ENCODE results near the gene C11orf86. TPM values are rescaled to one million over a fixed set of nuclear protein-coding genes. Genes with fewer than 3 reads are reported as not detected.

C11orf86 gene
- total RNA-seq, 1 experiment from 2014 or later = 0.28 TPM

DNA sequence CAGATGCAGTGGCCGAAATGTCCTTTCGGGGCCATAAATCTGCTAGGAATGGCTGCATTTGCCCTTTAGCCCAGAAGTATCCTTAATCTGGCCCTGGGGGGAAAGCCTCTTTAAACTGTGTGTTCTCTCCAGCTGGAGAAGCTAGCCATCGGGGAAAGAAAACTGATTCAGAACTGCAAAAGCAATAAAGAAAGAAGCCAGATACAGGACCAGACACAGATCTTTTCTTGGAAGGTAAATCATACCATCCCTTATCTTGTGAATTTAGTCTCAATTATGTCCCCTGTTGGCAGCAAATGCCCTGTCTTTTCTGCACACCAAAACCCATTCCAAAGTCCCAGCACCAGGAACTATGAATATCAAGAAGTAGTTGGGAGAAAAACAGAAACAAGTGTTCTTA, 42.6 kb upstream of the C11orf86 start:
- CTCF ChIA-PET = no interaction called here
- ATAC-seq (no peak), DNase-seq (ENCODE audit: low read depth, low spot score) (no peak)
- BruUV-seq (replicated peaks) = no TSS peak
- POLR2A ChIA-PET = interaction anchor here (0.5 to 0.6 kb wide), 3 partner anchors 15 to 438 kb away, joined by 3 to 12 read pairs (median 7); no protein-coding TSS in a partner anchor
- Histone ChIP-seq H3K4me1 (ENCODE audit: control insufficient read depth, insufficient read depth, low read length) (no peaks in the 10 kb centered on the region), H3K27ac (ENCODE audit: low read length) (no peak overlapping the region), H3K27me3 (ENCODE audit: control insufficient read depth, insufficient read depth, low read length) (no peaks in the 10 kb centered on the region), H3K4me3 (ENCODE audit: low read depth in 2 of 2, low read length in 2 of 2) (no peak overlapping the region), H3K36me3 (ENCODE audit: control insufficient read depth, insufficient read depth, low read length) (no peaks in the 10 kb centered on the region), H3K9me3 (ENCODE audit: control insufficient read depth, insufficient read depth, low read depth, low read length) (no peaks in the 10 kb centered on the region)
- intact Hi-C loops (cut with micrococcal nuclease; ENCODE audit: unreplicated experiment) = no loop called here
- in situ Hi-C loops (cut with HindIII; ENCODE audit: low pct_unique_long_range_greater_than_20kb, low sequenced_read_pairs) = no loop called here
- TF ChIP-seq TCF7L2 (IDR thresholded peaks at IDR 0.05; ENCODE audit: low read depth, low read length) = no peak
- TF ChIP-seq, protein P1, sequence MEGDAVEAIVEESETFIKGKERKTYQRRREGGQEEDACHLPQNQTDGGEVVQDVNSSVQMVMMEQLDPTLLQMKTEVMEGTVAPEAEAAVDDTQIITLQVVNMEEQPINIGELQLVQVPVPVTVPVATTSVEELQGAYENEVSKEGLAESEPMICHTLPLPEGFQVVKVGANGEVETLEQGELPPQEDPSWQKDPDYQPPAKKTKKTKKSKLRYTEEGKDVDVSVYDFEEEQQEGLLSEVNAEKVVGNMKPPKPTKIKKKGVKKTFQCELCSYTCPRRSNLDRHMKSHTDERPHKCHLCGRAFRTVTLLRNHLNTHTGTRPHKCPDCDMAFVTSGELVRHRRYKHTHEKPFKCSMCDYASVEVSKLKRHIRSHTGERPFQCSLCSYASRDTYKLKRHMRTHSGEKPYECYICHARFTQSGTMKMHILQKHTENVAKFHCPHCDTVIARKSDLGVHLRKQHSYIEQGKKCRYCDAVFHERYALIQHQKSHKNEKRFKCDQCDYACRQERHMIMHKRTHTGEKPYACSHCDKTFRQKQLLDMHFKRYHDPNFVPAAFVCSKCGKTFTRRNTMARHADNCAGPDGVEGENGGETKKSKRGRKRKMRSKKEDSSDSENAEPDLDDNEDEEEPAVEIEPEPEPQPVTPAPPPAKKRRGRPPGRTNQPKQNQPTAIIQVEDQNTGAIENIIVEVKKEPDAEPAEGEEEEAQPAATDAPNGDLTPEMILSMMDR (IDR thresholded peaks at IDR 0.05) = no peak
- no peak for TF ChIP-seq POLR2AphosphoS5 (IDR thresholded peaks at IDR 0.05; ENCODE audit: low read depth, low read length)

DNA sequence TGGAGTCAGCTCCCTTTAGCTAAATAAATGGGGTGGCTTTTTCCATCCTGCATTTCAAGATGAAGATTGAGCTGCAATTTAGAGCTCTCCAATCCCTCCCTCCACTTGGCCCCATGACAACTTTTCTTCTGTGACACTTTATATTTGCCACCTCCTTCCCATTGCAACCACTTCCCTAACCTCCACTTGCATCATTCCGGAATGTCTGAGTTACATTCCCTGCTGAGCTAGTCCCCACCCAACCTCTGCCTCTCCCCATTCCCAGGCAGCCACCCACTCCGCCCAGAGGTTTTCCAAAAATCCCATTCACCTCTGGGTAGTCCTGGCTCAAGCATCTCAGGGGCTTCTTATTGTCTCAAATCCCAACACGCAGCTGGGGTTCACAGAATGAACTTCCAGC, 41.6 kb upstream of the C11orf86 start:
- no peak for DNase-seq (ENCODE audit: low read depth, low spot score)
- Histone ChIP-seq H3K4me3 (ENCODE audit: low read depth in 2 of 2, low read length in 2 of 2) (no peak overlapping the region), H3K4me1 (ENCODE audit: control insufficient read depth, insufficient read depth, low read length) (no peaks in the 10 kb centered on the region), H3K36me3 (ENCODE audit: control insufficient read depth, insufficient read depth, low read length) (no peaks in the 10 kb centered on the region), H3K27ac (ENCODE audit: low read length) (no peak overlapping the region), H3K27me3 (ENCODE audit: control insufficient read depth, insufficient read depth, low read length) (no peaks in the 10 kb centered on the region), H3K9me3 (ENCODE audit: control insufficient read depth, insufficient read depth, low read depth, low read length) (no peaks in the 10 kb centered on the region)
- intact Hi-C loops (cut with micrococcal nuclease; ENCODE audit: unreplicated experiment) (no loop called here), in situ Hi-C loops (cut with HindIII; ENCODE audit: low pct_unique_long_range_greater_than_20kb, low sequenced_read_pairs) (no loop called here)
- ChIA-PET CTCF (no interaction called here), POLR2A (no interaction called here)
- no TSS peak for BruUV-seq (replicated peaks)
- no peak for ATAC-seq
- TF ChIP-seq POLR2AphosphoS5 (IDR thresholded peaks at IDR 0.05; ENCODE audit: low read depth, low read length) (no peak), TCF7L2 (IDR thresholded peaks at IDR 0.05; ENCODE audit: low read depth, low read length) (no peak), SIN3A (IDR thresholded peaks at IDR 0.05; ENCODE audit: borderline replicate concordance, insufficient read depth, low read depth, low read length) (no peak), REST (IDR thresholded peaks at IDR 0.05; ENCODE audit: insufficient read depth in 1 of 2, low read depth in 2 of 2, low read length in 1 of 2) (no peak)
- TF ChIP-seq, protein P1 (IDR thresholded peaks at IDR 0.05) = no peak
